ENCODE data around the gene BTNL8.

GRCh38 chr5:180901319-180902009, 2.5 kb downstream of the BTNL8 start:
- TF ChIP-seq CTCF (conservative IDR thresholded peaks at IDR 0.05 in 1 of 2, IDR thresholded peaks at IDR 0.05 in 1 of 2; ENCODE audit: low read depth in 1 of 2, low read length in 2 of 2) (no peak), EZH2 (IDR thresholded peaks at IDR 0.05; ENCODE audit: low read length, missing control alignments) (no peak)
